Measurements from ENCODE around the gene DNM3.
"Not testable (repeated sequence)": the region's sequence is repeated elsewhere in the genome, so short reads cannot be mapped to it uniquely, and the experiment has no call there.

Gene DNM3

DNA sequence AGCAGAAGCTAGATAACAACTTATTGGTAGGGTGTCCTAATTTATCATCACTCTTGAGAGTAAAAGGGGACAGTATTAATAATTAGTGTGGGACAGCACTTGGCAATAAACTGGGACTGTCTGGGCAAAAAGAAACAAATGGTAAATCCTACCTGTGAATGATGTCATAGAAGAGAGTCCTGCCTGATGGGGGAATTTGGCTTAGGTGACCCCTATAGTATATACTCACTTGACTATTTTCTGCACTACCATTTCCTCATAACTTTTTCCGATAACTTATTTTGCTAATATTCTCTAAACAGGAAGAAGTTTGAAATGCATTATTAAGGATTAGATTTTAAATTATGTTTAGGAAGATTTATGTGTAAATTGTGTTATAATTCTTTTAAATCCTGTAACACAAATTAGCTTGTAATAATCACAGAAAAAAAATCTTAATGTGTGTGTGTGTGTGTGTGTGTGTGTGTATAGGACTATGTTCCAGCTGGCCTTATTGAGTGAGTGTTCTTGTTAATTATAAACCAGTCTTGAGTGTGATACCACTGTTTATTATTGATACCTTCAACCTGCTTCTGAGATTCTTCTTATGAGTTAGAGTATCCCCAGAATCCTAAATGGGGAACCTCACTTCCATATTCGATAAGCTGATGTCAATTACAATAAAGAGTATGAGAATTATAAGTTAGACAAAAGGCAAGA is 435.0 kb downstream of the DNM3 start:
- DNase-seq (ENCODE audit: low spot score): no peak

DNA sequence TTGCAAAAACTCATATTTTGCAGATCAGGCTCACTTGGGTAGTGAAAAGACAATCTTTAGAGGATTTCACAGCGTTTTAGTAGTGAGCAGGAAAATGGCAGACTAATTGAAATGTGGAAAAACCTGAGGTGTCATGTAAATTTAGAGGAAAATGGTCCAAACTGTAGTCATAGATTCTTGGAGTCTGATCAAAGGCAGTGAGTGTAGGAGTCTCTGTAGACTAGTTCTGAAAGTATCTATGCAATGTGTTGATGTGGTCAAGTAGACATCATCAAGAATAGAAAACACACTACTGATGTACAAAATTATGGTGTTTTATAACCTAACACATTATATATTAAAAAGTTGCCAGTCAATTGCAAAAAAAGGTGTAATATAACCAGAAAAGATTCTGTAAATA is 436.0 kb downstream of the DNM3 start:
- DNase-seq (ENCODE audit: low spot score): no peak

GRCh38 chr1:172277989-172278388 is 436.7 kb downstream of the DNM3 start:
- DNase-seq (ENCODE audit: low spot score): no peak

GRCh38 chr1:172278478-172278877 is 437.2 kb downstream of the DNM3 start:
- DNase-seq (ENCODE audit: low spot score): no peak

DNA sequence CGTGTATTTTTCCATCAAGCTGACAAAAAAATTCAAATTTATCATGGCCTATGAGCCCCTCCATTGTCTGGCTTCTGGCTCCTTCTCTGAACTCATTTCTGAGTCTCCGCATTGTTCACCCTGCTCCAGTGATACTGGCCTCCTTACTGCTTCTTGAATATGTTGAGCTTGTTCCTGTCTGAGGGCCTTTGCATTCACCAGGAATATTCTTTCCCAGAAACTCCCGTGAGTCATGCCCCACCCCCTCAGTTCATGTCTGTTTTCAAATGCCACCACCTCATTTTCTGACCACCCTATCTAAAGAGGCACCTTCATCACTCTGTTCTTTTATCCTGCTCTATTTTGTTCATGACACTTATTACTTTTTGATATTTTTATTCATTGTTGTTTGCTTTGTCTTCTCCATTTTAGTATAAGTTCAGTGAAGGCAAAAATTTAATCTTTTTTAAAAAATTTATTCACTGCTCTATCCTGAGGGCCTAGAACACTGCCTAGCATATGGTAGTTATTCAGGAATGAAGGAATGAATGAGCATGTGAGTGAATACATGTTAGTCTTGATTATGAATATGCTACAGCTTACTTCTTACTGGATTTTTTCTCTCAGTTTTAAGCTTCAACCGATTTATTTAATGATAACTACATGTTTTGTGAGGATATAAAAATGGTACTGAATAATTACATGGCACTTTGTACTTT is 438.8 kb downstream of the DNM3 start:
- DNase-seq (ENCODE audit: low spot score): no peak

- DNase-seq (ENCODE audit: low spot score): no peak
Measured at GRCh38 chr1:172283766-172284165, 442.5 kb downstream of the DNM3 start.

DNA sequence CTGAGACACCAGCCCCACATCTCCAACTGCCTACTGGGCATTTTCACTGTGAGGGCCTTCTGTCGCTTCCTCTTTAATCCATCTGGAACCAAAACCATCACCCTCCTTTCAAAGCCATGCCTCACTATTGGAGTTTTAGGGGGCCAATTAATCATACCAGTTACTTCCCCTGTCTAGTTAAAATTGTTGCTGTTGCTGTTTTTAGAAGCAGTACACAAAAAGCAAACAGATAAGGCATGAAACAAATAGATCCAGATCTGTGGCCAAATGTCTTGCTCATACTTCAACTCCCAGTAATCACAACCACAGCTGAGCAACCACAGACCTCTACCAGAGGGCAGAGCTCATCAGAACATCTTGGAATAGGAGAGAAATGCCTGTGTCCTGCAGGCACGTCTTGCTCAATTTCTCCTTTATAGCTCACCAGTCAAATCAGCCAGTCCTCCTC is 445.4 kb downstream of the DNM3 start:
- DNase-seq (ENCODE audit: low spot score): no peak

GRCh38 chr1:172287208-172287607 is 445.9 kb downstream of the DNM3 start:
- no peak for DNase-seq (ENCODE audit: low spot score)

GRCh38 chr1:172288581-172288980 is 447.3 kb downstream of the DNM3 start:
- DNase-seq (ENCODE audit: low spot score): no peak

DNA sequence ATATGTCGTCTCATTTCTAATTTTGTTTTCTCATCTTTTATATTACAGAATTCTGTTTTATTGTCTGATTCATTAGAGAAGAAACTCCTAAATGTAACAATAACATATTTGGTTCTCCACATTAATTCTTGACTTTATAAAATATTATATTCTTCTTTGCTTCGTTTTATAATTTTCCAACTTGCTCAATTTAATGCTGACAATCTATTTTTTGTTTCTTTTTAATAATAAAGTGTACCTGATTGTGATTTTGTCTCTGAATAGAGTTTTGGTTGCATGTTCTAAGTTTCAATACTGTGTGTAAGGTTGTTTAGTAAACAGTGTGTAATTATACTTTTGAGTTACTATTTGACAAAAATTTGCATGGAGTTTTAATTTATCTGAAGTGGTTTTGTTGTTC is 448.1 kb downstream of the DNM3 start:
- DNase-seq (ENCODE audit: low spot score): no peak

DNA sequence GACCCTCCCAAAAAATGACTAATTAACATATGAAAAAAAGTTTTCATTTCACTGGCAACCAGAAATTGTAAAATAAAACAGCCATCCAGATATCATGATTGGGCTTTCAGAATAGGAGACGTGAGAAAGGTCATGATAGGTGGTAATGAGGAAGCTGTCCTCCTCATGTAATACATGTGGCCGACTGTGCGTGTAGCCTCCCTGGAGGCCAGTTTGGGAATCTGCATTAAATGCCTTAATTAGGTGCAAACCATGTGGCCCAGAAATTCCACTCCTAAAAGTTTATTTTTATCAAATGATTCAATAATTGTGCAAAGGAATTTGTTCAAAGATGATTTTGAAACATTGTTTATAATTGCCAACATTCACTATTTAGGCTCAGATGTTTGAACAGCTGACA is 451.5 kb downstream of the DNM3 start:
- no peak for DNase-seq (ENCODE audit: low spot score)

- DNase-seq (ENCODE audit: low spot score): no peak
Measured at GRCh38 chr1:172293429-172293828, 452.1 kb downstream of the DNM3 start.

DNA sequence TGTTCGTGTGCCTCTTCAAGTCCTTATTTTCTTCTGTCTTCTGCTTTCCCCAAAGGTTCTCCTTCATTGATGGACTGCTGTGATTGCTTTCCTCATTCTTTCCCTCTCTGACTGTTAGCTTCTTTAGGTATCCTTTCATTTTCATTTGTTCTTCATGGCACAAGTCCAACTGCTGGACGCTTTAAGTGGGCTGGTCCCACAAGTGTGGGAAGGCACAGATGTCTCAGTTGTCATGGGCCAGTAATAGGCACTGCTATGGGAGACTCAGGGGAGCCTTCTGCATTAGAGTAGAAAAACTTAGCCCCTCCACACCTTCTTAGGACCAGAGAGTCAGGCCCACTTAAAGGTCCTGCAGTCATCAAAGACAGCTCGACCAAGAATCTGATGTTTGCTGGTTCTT is 456.8 kb downstream of the DNM3 start:
- DNase-seq (ENCODE audit: low spot score): no peak

GRCh38 chr1:172298911-172299310 is 457.6 kb downstream of the DNM3 start:
- DNase-seq (ENCODE audit: low spot score): no peak

- no peak for DNase-seq (ENCODE audit: low spot score)
Measured at GRCh38 chr1:172299515-172299914, 458.2 kb downstream of the DNM3 start.

DNA sequence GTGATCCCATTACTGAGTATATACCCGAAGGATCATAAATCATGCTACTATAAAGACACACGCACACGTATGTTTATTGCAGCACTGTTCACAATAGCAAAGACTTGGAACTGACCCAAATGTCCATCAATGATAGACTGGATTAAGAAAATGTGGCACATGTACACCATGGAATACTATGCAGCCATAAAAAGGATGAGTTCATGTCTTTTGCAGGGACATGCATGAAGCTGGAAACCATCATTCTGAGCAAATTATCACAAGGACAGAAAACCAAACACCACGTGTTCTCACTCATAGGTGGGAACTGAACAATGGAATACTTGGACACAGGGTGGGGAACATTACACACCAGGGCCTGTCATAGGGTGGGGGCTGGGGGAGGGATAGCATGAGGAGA is 466.2 kb downstream of the DNM3 start:
- DNase-seq (ENCODE audit: low spot score): not testable (repeated sequence)

DNA sequence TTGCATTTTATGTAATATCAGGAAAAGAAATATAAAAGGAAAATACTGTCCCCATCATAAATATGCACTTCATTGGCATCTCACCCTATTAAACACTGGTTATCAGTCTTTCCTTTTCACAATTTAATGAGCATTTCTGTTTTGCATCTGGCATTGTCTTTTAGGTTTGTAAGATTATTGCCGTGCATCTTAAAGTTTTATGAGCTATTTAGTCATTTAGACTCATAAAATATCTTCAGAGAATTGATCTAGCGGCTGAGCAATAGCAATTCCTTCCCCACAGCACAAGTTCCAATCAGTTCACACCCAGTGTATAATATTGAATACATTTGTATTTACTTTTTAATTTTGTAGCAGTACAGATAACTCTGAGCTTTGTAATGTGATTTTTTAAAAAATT is 466.8 kb downstream of the DNM3 start:
- DNase-seq (ENCODE audit: low spot score): no peak

DNA sequence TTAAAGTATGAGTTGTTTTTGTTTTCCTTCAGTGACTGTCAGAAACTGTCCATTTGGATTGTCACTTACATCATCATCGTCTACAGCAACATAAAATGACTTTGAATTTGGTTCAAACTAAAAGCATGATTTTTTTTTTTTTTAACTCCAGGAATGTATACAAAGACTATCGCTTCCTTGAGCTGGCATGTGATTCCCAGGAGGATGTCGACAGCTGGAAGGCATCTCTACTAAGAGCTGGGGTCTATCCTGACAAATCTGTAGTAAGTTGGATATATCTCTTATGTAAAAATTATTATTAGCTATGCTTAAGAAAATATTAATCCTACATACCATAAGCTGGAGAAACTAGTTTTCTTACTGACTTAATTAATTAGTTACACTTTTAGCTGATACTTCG is 467.3 kb downstream of the DNM3 start:
- DNase-seq (ENCODE audit: low spot score): no peak

DNA sequence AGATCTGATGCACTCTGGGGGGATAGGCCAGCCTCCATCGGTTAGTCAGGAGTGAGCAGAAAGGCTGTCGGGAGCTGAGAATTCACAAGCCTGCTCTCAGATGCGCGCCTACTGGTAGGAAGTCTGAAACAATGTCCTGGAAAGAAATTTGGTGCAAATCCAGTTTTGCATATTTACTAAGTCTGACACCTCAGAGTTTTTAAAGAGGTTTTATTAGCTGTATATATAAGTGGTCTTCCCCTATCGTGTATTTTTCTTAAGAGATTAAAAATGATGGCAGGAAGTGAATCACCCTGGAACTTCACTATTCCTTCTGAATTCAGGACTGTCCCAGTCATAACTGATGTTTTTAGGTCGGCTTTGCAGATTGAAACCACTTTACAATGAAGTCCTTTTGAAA is 479.4 kb downstream of the DNM3 start:
- DNase-seq (ENCODE audit: low spot score): no peak

DNA sequence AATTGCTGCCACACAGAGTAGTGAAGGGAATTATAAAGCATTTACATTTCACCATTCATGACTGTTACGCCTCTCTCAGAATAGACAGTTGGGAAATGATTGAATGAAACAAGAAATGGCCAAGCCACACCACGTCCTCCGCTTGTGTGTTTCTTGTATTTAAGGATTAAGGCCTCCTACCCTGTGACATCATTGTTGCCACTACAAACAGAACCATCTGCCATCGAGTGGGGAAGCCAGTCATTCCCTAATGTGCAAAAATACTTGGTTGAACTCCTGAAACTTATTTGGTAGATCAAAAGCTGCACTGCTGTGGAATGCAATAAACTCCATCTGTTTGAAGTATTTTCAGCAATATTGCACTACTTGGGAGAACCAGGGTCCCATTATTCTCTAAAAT is 480.2 kb downstream of the DNM3 start:
- no peak for DNase-seq (ENCODE audit: low spot score)

GRCh38 chr1:172322219-172323061 is 481.1 kb downstream of the DNM3 start:
- DNase-seq (ENCODE audit: low spot score): no peak

DNA sequence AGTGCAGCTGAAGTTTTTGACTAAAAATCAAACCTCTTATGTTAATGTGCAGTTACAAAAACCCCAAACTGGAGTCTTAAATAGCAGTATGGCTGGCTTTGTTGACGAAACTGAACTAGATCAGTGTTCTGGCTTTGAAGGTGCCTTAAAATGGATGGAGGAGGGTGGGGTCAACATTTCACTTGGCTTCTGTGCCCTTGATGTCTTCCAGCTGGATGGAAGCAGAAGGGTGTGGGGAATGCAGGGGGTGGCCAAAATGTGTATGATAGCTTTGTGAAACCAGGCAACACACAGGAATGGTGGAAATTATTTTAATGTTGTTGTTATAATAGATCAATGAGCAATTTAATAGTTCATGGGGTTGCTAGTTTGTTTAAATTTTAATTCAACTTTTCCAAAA is 482.4 kb downstream of the DNM3 start:
- no peak for DNase-seq (ENCODE audit: low spot score)

DNA sequence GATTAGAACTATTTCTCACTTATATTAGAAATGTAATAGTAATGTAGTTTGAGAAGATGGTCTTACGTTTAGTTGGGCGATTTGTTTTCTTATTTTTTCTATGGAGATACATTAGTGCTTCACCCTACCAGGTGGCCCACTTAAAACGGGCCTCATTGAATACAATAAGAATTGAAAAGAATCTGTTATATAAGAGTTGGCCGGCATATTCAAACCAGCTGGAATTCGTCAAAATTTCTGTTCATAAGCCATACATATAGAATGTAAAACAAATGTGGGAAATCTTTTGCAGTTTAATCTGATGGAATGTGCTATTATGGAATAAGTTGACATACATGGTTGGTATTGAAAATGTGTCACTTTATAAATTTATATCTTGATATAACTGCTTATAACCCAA is 482.8 kb downstream of the DNM3 start:
- DNase-seq (ENCODE audit: low spot score): no peak
